SU-DHL-6 (cell line): ENCODE measurements around the gene TIMELESS.
A peak's percentile ranks its signal among the peaks of the same experiment; 100 is the strongest.

Experiments
- H2AFZ ChIP-seq: fragments of 200-600 bp; sonication (generic); 2 replicates; pipeline ENCODE4 v1.6.1; 2014; ENCODE audit warnings: low read depth, mild to moderate bottlenecking, moderate library complexity, mixed read lengths, antibody characterized with exemption, low read length; ENCODE audit not compliant: severe bottlenecking
- H3F3A ChIP-seq: fragments of 200-600 bp; shearing (Covaris generic); 2 replicates; pipeline ENCODE4 v1.6.0; 2016; ENCODE audit warnings: antibody characterized with exemption, mild to moderate bottlenecking; ENCODE audit not compliant: insufficient read depth
- H3K27ac ChIP-seq: fragments of 200-600 bp; sonication (generic); 2 replicates; pipeline ENCODE4 v1.5.1; 2016; ENCODE audit warnings: low read depth, mild to moderate bottlenecking, low read length, moderate library complexity, mixed read lengths
- H3K27me3 ChIP-seq: fragments of 200-600 bp; sonication (generic), shearing (Covaris generic); 2 replicates; pipeline ENCODE4 v1.6.0; 2014; ENCODE audit warnings: mild to moderate bottlenecking, low read length
- H3K36me3 ChIP-seq: fragments of 200-600 bp; sonication (generic); 2 replicates; pipeline ENCODE4 v1.6.1; 2014; ENCODE audit warnings: mild to moderate bottlenecking, low read length, mixed read lengths
- H3K4me2 ChIP-seq: fragments of 300-600, 200-600 bp; shearing (Covaris generic), sonication (generic); 2 replicates; pipeline ENCODE4 v1.6.0; 2014; ENCODE audit warnings: low read length, low read depth, mild to moderate bottlenecking; ENCODE audit not compliant: poor library complexity, severe bottlenecking
- H3K4me3 ChIP-seq: fragments of 200-600 bp; sonication (generic); 2 replicates; pipeline ENCODE4 v1.5.1; 2014; ENCODE audit warnings: antibody characterized with exemption, low read length, mild to moderate bottlenecking, mixed read lengths; ENCODE audit not compliant: insufficient read depth, poor library complexity, severe bottlenecking
- H3K79me2 ChIP-seq: fragments of 200-600 bp; sonication (generic); 2 replicates; pipeline ENCODE4 v1.6.1; 2014; ENCODE audit warnings: mild to moderate bottlenecking, low read length, moderate library complexity; ENCODE audit not compliant: insufficient read depth
- H3K9ac ChIP-seq: fragments of 200-600 bp; sonication (generic); 2 replicates; pipeline ENCODE4 v1.7.0; 2014; ENCODE audit warnings: mild to moderate bottlenecking, low read length
- H3K9me2 ChIP-seq: fragments of 200-600 bp; sonication (generic); replicated peaks from 2 replicates; pipeline ENCODE4 v1.6.1; 2014; ENCODE audit warnings: low read length; ENCODE audit not compliant: insufficient read depth
- H3K9me3 ChIP-seq: fragments of 200-600 bp; sonication (generic); 2 replicates; pipeline ENCODE4 v1.6.1; 2014; ENCODE audit warnings: low read length, mixed read lengths; ENCODE audit not compliant: insufficient read depth
- H4K20me1 ChIP-seq: fragments of 200-600 bp; sonication (generic); 2 replicates; pipeline ENCODE4 v1.6.1; 2014; ENCODE audit warnings: low read depth, mild to moderate bottlenecking, antibody characterized with exemption, low read length, moderate library complexity, mixed read lengths
- EZH2phosphoT487 ChIP-seq: fragments of 200-600 bp; sonication (generic), shearing (Covaris generic); conservative IDR thresholded peaks from 2 replicates; pipeline ENCODE4 v1.6.1; 2018; ENCODE audit warnings: mild to moderate bottlenecking, antibody characterized with exemption, low read length, moderate library complexity, mixed read lengths
- TF ChIP-seq, protein P1 (sequence below): fragments of 200-600 bp; sonication (generic); IDR thresholded peaks from one replicate; pipeline ENCODE4 v1.5.1; 2017; ENCODE audit warnings: antibody characterized with exemption, mild to moderate bottlenecking, low read length, moderate library complexity; ENCODE audit not compliant: insufficient read depth, poor library complexity, severe bottlenecking

TIMELESS gene

DNA sequence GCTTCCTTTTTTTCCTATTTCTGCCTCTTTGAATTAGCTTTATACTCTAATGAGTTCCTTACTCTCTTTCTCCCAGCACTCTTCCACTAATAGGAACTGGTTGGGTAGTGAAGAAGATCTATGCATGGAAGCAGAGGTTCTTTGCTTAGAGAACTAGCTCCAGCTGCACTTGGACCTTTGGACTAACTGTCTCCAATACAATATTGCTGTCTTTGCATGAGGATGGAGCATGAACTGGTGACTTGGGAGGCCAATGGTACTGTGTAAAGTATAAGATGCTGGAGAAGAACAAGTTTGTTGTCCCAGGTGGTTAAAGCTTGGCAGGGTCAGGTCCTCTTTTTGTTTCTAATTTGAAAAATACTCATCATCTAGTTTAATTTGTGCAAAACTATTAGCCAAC lies 41.1 kb upstream of the TIMELESS start:
- H3K36me3 ChIP-seq: no peaks in the 10 kb centered on the region
- H3K79me2 ChIP-seq: no peaks in the 10 kb centered on the region
- no peaks in the 10 kb centered on the region for H4K20me1 ChIP-seq
- H3F3A ChIP-seq: no peaks in the 10 kb centered on the region
- TF ChIP-seq EZH2phosphoT487: no peak
- TF ChIP-seq, protein P1, sequence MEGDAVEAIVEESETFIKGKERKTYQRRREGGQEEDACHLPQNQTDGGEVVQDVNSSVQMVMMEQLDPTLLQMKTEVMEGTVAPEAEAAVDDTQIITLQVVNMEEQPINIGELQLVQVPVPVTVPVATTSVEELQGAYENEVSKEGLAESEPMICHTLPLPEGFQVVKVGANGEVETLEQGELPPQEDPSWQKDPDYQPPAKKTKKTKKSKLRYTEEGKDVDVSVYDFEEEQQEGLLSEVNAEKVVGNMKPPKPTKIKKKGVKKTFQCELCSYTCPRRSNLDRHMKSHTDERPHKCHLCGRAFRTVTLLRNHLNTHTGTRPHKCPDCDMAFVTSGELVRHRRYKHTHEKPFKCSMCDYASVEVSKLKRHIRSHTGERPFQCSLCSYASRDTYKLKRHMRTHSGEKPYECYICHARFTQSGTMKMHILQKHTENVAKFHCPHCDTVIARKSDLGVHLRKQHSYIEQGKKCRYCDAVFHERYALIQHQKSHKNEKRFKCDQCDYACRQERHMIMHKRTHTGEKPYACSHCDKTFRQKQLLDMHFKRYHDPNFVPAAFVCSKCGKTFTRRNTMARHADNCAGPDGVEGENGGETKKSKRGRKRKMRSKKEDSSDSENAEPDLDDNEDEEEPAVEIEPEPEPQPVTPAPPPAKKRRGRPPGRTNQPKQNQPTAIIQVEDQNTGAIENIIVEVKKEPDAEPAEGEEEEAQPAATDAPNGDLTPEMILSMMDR: no peak
- no peak overlapping the region for H3K27ac ChIP-seq
- H2AFZ ChIP-seq: no peak overlapping the region
- no peak overlapping the region for H3K4me3 ChIP-seq
- no peak overlapping the region for H3K9ac ChIP-seq
- no peak overlapping the region for H3K4me2 ChIP-seq
- H3K27me3 ChIP-seq: no peaks in the 10 kb centered on the region
- no peaks in the 10 kb centered on the region for H3K9me2 ChIP-seq
- no peaks in the 10 kb centered on the region for H3K9me3 ChIP-seq

DNA sequence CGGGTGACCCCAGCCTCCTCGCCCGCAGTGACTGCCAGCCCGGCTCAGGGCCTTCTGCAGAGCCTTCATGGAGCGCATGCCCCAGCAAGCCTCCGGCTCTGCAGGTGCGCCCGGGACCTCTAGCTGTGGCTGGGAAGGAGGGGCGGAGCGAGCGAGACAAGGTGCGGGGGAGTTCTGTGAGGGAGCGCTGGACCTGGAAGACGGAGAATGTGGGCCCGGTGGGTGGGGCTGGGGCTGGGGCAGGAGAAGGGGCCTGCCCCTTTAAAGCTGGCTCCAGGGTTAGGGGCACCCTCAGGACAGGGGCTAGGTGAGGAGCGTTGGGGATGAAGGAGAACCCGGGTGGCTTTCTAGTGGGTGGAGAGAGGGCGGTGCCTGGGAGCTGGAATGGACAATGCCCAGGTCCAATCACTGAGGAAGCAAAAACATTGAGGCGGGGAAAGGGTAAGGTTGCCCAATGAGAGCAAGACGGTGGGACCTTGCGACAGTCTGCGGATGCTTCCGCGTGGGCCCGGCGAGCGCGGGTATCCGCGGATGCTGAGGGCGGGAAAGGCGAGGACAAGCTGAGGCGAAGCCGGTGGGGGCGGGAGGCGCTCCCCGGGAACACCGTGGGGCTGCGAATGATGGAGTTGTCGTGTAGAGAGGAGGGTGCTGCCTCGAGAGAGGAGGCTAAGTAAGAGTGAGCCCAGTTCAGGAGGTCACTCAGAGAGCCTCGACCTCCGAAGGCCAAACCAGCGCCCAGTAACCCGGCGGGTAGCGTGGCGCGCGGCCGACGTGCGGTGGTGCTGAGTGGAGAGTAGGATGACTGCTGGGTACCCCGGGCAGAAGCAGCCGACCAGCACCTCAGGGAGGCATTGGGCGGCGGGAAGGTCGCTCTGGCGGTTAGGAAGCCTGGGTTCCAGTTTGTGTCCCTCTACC lies 39.1 kb upstream of the TIMELESS start, which contains the start of gene GLS2:
GLS2 (minus strand) TSS at position 121 of the 915 bp plus-strand sequence; CDS start at position 78, 43 bp downstream.
- no peak for TF ChIP-seq EZH2phosphoT487
- TF ChIP-seq, protein P1: no peak
- Histone ChIP-seq H3F3A (no peaks in the 10 kb centered on the region), H3K36me3 (no peaks in the 10 kb centered on the region), H3K9ac (peak within 1 kb of the TSS; percentile 29), H3K4me2 (peak within 1 kb of the TSS; percentile 41), H3K27me3 (no peaks in the 10 kb centered on the region), H3K9me2 (no peaks in the 10 kb centered on the region), H2AFZ (no peak within 1 kb of the TSS), H3K4me3 (peak within 1 kb of the TSS; percentile 17), H3K79me2 (no peaks in the 10 kb centered on the region), H4K20me1 (no peaks in the 10 kb centered on the region), H3K9me3 (no peaks in the 10 kb centered on the region), H3K27ac (no peak within 1 kb of the TSS)

DNA sequence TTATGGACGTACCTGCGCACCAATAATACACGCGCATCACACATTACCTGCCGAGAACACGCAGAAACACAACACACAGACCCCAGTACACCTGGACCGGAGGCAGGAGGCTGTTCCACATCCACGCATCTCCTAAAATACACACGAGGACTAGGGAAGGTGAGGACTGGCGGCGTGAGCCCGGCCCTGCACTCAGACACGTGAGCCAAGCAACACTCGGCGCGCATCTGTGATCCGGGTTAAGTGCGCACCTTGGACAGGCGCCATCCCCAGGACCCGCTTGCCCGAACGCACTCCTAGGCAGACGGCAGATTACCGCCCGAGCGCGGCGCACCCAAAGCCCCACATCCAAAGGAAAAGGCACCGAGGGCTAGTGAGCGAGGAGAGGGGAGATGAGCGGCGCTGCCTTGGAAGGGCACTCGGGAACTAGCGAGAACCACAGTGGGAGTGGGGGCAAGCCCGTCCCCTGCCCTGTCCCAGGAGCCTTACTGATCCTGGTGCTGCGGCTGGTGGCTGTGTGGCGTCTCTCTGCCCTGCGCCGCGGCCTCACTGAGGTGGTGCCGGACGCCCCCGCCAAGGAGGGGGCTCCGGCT lies 38.3 kb upstream of the TIMELESS start:
- no peak overlapping the region for H3K27ac ChIP-seq
- no peaks in the 10 kb centered on the region for H3K9me2 ChIP-seq
- no peak overlapping the region for H2AFZ ChIP-seq
- H3K9ac ChIP-seq: peak overlapping the region; percentile 29
- H4K20me1 ChIP-seq: no peaks in the 10 kb centered on the region
- no peaks in the 10 kb centered on the region for H3K27me3 ChIP-seq
- H3K4me3 ChIP-seq: no peak overlapping the region
- no peaks in the 10 kb centered on the region for H3F3A ChIP-seq
- peak overlapping the region; percentile 41 for H3K4me2 ChIP-seq
- H3K79me2 ChIP-seq: no peaks in the 10 kb centered on the region
- TF ChIP-seq EZH2phosphoT487: no peak
- TF ChIP-seq, protein P1: no peak
- H3K9me3 ChIP-seq: no peaks in the 10 kb centered on the region
- H3K36me3 ChIP-seq: no peaks in the 10 kb centered on the region
